H1 (cell line): Measurements from ENCODE around the gene OGDHL. TPM values are rescaled to one million over a fixed set of nuclear protein-coding genes. Genes with fewer than 3 reads are reported as not detected.

Experiments
- CHD2 ChIP-seq: IDR thresholded peaks from 2 replicates; pipeline ENCODE4 v1.6.1; 2012; ENCODE audit warnings: low read length, improper control_type of control experiment
- SP4 ChIP-seq: IDR thresholded peaks from 2 replicates; pipeline ENCODE4 v1.6.1; 2012; ENCODE audit warnings: low read length, inconsistent platforms
- polyA plus RNA-seq, 7 experiments: library from polyadenylated mRNA; depleted of rRNA in 3 of 7; stranded (reverse) in 5 of 7; unstranded in 2 of 7; fragments of >200 nt in 5 of 7; fragments of 200-250 nt in 2 of 7; gene quantifications; 1 replicate in 5 of 7; 2 replicates in 1 of 7; 4 replicates in 1 of 7; pipeline versions ENCODE4 v1.2.1 to v1.2.3, GENCODE V29; 2011 to 2013; ENCODE audit warnings: missing spikeins in 2 of 7, mixed read lengths in 2 of 7
- total RNA-seq: library from RNA; stranded (reverse); fragmentation: NEBNext Ultra II Directional; extraction: Animal tissue kit (Norgen Biotek cat#: 25700); gene quantifications from 2 replicates; pipeline ENCODE4 v1.2.1, GENCODE V29; 2021
- TF ChIP-seq, protein P1 (sequence below): IDR thresholded peaks from 2 replicates; pipeline ENCODE4 v1.6.1; 2012; ENCODE audit warnings: inconsistent platforms

OGDHL gene
- total and polyA plus RNA-seq, 2 of the 8 experiments (the other 6 are each of a cell fraction or from before 2014, with no cell fraction given), result 16.1 to 16.6 TPM

DNA sequence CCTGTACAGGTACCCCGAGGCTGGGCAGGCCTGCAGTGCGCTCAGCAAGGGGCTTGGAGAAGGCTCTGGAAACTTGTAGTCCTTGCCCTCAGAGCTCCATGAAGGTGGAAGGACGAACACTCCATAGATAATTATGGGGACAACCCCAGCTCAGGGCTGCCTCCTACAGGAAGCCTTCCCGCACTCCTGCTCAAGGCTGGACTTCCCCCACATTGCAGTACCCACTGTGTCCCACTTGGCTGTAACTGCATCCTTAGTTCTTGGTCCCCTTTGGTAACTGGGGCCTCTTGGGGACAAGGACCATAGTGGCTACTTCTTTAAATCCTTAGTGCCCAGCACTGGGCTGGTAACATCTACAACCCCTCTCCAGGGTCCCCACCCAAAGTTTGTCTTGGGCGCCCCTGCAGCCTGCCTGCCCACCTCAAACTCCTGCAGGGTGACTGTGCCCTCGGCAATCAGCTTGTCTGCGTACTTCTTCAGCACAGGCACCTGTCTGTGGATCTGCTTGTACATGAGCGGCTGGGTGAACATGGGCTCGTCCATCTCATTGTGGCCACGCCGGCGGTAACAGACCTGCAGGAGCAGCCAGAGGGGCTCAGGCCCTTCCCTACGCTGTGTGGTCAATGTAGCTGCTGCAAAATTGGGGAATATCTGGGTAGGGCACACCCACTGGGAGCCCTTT, 17.1 kb downstream of the OGDHL start (continued):
- TF ChIP-seq SP4, result no peak
- no peak for TF ChIP-seq CHD2
- TF ChIP-seq, protein P1, sequence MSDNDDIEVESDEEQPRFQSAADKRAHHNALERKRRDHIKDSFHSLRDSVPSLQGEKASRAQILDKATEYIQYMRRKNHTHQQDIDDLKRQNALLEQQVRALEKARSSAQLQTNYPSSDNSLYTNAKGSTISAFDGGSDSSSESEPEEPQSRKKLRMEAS, result no peak
- TF ChIP-seq, all 59 proteins: peak for 2
